Measurements from ENCODE around the gene CYP19A1.
A peak's percentile ranks its signal among the peaks of the same experiment; 100 is the strongest.

CYP19A1 gene

GRCh38 chr15:51198701-51199232 lies 139.6 kb downstream of the CYP19A1 start:
- ATAC-seq (ENCODE audit: low read depth) = no peak
- Histone ChIP-seq H3K9me3 (ENCODE audit: severe bottlenecking) (no peaks in the 10 kb centered on the region), H3K27ac (ENCODE audit: poor library complexity, severe bottlenecking) (no peak overlapping the region), H3K27me3 (ENCODE audit: insufficient read depth, poor library complexity, severe bottlenecking) (no peaks in the 10 kb centered on the region), H3K36me3 (ENCODE audit: low read depth) (no peaks in the 10 kb centered on the region), H3K4me1 (ENCODE audit: insufficient read depth, poor library complexity, severe bottlenecking) (peaks cover 4% of the 10 kb centered on the region), H3K4me3 (ENCODE audit: severe bottlenecking) (no peak overlapping the region)
- no peak for DNase-seq (ENCODE audit: low spot score)
- TF ChIP-seq CTCF (IDR thresholded peaks at IDR 0.05; ENCODE audit: poor library complexity, severe bottlenecking) = no peak

GRCh38 chr15:51195459-51195858 lies 142.9 kb downstream of the CYP19A1 start:
- DNase-seq (ENCODE audit: low spot score) (no peak), ATAC-seq (ENCODE audit: low read depth) (no peak)
- Histone ChIP-seq H3K27me3 (ENCODE audit: insufficient read depth, poor library complexity, severe bottlenecking) (no peaks in the 10 kb centered on the region), H3K4me1 (ENCODE audit: insufficient read depth, poor library complexity, severe bottlenecking) (peaks cover 13% of the 10 kb centered on the region), H3K4me3 (ENCODE audit: severe bottlenecking) (no peak overlapping the region), H3K27ac (ENCODE audit: poor library complexity, severe bottlenecking) (no peak overlapping the region), H3K36me3 (ENCODE audit: low read depth) (no peaks in the 10 kb centered on the region), H3K9me3 (ENCODE audit: severe bottlenecking) (no peaks in the 10 kb centered on the region)
- TF ChIP-seq CTCF (IDR thresholded peaks at IDR 0.05; ENCODE audit: poor library complexity, severe bottlenecking) = no peak

- DNase-seq (ENCODE audit: low spot score) (no peak), ATAC-seq (ENCODE audit: low read depth) (no peak)
- Histone ChIP-seq H3K27ac (ENCODE audit: poor library complexity, severe bottlenecking) (no peak overlapping the region), H3K36me3 (ENCODE audit: low read depth) (no peaks in the 10 kb centered on the region), H3K27me3 (ENCODE audit: insufficient read depth, poor library complexity, severe bottlenecking) (no peaks in the 10 kb centered on the region), H3K4me1 (ENCODE audit: insufficient read depth, poor library complexity, severe bottlenecking) (peaks cover 13% of the 10 kb centered on the region), H3K4me3 (ENCODE audit: severe bottlenecking) (no peak overlapping the region), H3K9me3 (ENCODE audit: severe bottlenecking) (no peaks in the 10 kb centered on the region)
- TF ChIP-seq CTCF (IDR thresholded peaks at IDR 0.05; ENCODE audit: poor library complexity, severe bottlenecking) = no peak
Measured at GRCh38 chr15:51193979-51194378, 144.4 kb downstream of the CYP19A1 start.

GRCh38 chr15:51193526-51193925 lies 144.9 kb downstream of the CYP19A1 start:
- ATAC-seq (ENCODE audit: low read depth) = no peak
- Histone ChIP-seq H3K27me3 (ENCODE audit: insufficient read depth, poor library complexity, severe bottlenecking) (no peaks in the 10 kb centered on the region), H3K9me3 (ENCODE audit: severe bottlenecking) (no peaks in the 10 kb centered on the region), H3K27ac (ENCODE audit: poor library complexity, severe bottlenecking) (no peak overlapping the region), H3K4me1 (ENCODE audit: insufficient read depth, poor library complexity, severe bottlenecking) (peaks cover 13% of the 10 kb centered on the region), H3K4me3 (ENCODE audit: severe bottlenecking) (no peak overlapping the region), H3K36me3 (ENCODE audit: low read depth) (no peaks in the 10 kb centered on the region)
- no peak for TF ChIP-seq CTCF (IDR thresholded peaks at IDR 0.05; ENCODE audit: poor library complexity, severe bottlenecking)
- DNase-seq (ENCODE audit: low spot score) = no peak

- H3K36me3 ChIP-seq (ENCODE audit: low read depth) = no peaks in the 10 kb centered on the region
- H3K4me3 ChIP-seq (ENCODE audit: severe bottlenecking) = no peak overlapping the region
- TF ChIP-seq CTCF (IDR thresholded peaks at IDR 0.05; ENCODE audit: poor library complexity, severe bottlenecking) = peak; percentile 99
- H3K9me3 ChIP-seq (ENCODE audit: severe bottlenecking) = no peaks in the 10 kb centered on the region
- peak; percentile 85 for ATAC-seq (ENCODE audit: low read depth)
- no peaks in the 10 kb centered on the region for H3K27me3 ChIP-seq (ENCODE audit: insufficient read depth, poor library complexity, severe bottlenecking)
- H3K4me1 ChIP-seq (ENCODE audit: insufficient read depth, poor library complexity, severe bottlenecking) = peaks cover 13% of the 10 kb centered on the region
- DNase-seq (ENCODE audit: low spot score) = peak; percentile 94
- peak overlapping the region; percentile 26 for H3K27ac ChIP-seq (ENCODE audit: poor library complexity, severe bottlenecking)
Measured at GRCh38 chr15:51192521-51193280, 145.7 kb downstream of the CYP19A1 start.

All from RWPE2 (cell line).